ENCODE results near the gene PDGFA. TPM values are rescaled to one million over a fixed set of nuclear protein-coding genes. Genes with fewer than 3 reads are reported as not detected.

Gene PDGFA
- total RNA-seq, 2 experiments from 2014 or later, result 16.7 to 18.8 TPM

GRCh38 chr7:542131-542712 lies 22.6 kb upstream of the PDGFA start:
- intact Hi-C loops (cut with micrococcal nuclease), result no loop called here
- TF ChIP-seq CTCF (IDR thresholded peaks at IDR 0.05), result no peak
- DNase-seq (no peak), ATAC-seq (no peak)
- Mint-ChIP-seq H3K27ac (no peak overlapping the region), H3K4me3 (no peak overlapping the region), H3K9me3 (peaks cover 4% of the 10 kb centered on the region), H3K36me3 (ENCODE audit: low read depth) (peaks cover 6% of the 10 kb centered on the region), H3K4me1 (ENCODE audit: low read depth) (peaks cover 5% of the 10 kb centered on the region), H3K27me3 (no peaks in the 10 kb centered on the region)
- CTCF ChIA-PET, result no interaction called here
- POLR2A ChIA-PET, result interaction anchor here (2.2 kb wide), 1 partner anchor 10 kb away, joined by 5 read pairs; no protein-coding TSS in a partner anchor

- ATAC-seq (no peak), DNase-seq (no peak)
- CTCF ChIA-PET, result no interaction called here
- H3K9me3 Mint-ChIP-seq, result peaks cover 4% of the 10 kb centered on the region
- H3K27ac Mint-ChIP-seq, result no peak overlapping the region
- H3K4me1 Mint-ChIP-seq (ENCODE audit: low read depth), result peaks cover 5% of the 10 kb centered on the region
- TF ChIP-seq CTCF (IDR thresholded peaks at IDR 0.05), result no peak
- no peaks in the 10 kb centered on the region for H3K27me3 Mint-ChIP-seq
- POLR2A ChIA-PET, result interaction anchor here (2.2 kb wide), 1 partner anchor 9 kb away, joined by 5 read pairs; no protein-coding TSS in a partner anchor
- H3K36me3 Mint-ChIP-seq (ENCODE audit: low read depth), result peaks cover 2% of the 10 kb centered on the region
- intact Hi-C loops (cut with micrococcal nuclease), result no loop called here
- H3K4me3 Mint-ChIP-seq, result no peak overlapping the region
These were observed 22.0 kb upstream of the PDGFA start for GRCh38 chr7:541661-542060.

GRCh38 chr7:540997-541396 lies 21.4 kb upstream of the PDGFA start:
- no peak for TF ChIP-seq CTCF (IDR thresholded peaks at IDR 0.05)
- ChIA-PET POLR2A (no interaction called here), CTCF (no interaction called here)
- Mint-ChIP-seq H3K4me3 (no peak overlapping the region), H3K27me3 (no peaks in the 10 kb centered on the region), H3K4me1 (ENCODE audit: low read depth) (peaks cover 5% of the 10 kb centered on the region), H3K27ac (no peak overlapping the region), H3K9me3 (peaks cover 4% of the 10 kb centered on the region), H3K36me3 (ENCODE audit: low read depth) (peaks cover 2% of the 10 kb centered on the region)
- DNase-seq (no peak), ATAC-seq (no peak)
- intact Hi-C loops (cut with micrococcal nuclease), result no loop called here

- ATAC-seq (no peak), DNase-seq (no peak)
- Mint-ChIP-seq H3K27me3 (no peaks in the 10 kb centered on the region), H3K27ac (no peak overlapping the region), H3K4me3 (no peak overlapping the region), H3K4me1 (ENCODE audit: low read depth) (peaks cover 5% of the 10 kb centered on the region), H3K36me3 (ENCODE audit: low read depth) (peaks cover 2% of the 10 kb centered on the region), H3K9me3 (peaks cover 4% of the 10 kb centered on the region)
- no peak for TF ChIP-seq CTCF (IDR thresholded peaks at IDR 0.05)
- intact Hi-C loops (cut with micrococcal nuclease), result no loop called here
- ChIA-PET CTCF (no interaction called here), POLR2A (no interaction called here)
These were observed 20.9 kb upstream of the PDGFA start for GRCh38 chr7:540579-540978.

- intact Hi-C loops (cut with micrococcal nuclease), result no loop called here
- no peak overlapping the region for H3K27ac Mint-ChIP-seq
- H3K4me1 Mint-ChIP-seq (ENCODE audit: low read depth), result peaks cover 5% of the 10 kb centered on the region
- H3K27me3 Mint-ChIP-seq, result no peaks in the 10 kb centered on the region
- ChIA-PET POLR2A (no interaction called here), CTCF (no interaction called here)
- no peak for ATAC-seq
- H3K9me3 Mint-ChIP-seq, result no peaks in the 10 kb centered on the region
- no peaks in the 10 kb centered on the region for H3K36me3 Mint-ChIP-seq (ENCODE audit: low read depth)
- TF ChIP-seq CTCF (IDR thresholded peaks at IDR 0.05), result no peak
- no peak overlapping the region for H3K4me3 Mint-ChIP-seq
- no peak for DNase-seq
These were observed 20.2 kb upstream of the PDGFA start for GRCh38 chr7:539731-540411.

All from activated CD8-positive, alpha-beta T cell treated with anti-CD3 and anti-CD28 coated beads for 36 hours (primary cell).